Uterus (tissue), 2 donors: Measurements from ENCODE around the gene RIMS1.

Source experiments
- POLR2A ChIP-seq, 2 donors: fragments of 450-650 bp; IDR thresholded peaks; one replicate each; pipeline ENCODE4 v1.6.1; 2016; ENCODE audit warnings: antibody characterized with exemption in 2 of 2, mild to moderate bottlenecking in 1 of 2, moderate library complexity in 1 of 2
- TF ChIP-seq, protein P1 (sequence below), 4 experiments: fragments of 200-600 bp in 2 of 4; fragments of 450-650 bp in 2 of 4; sonication (generic) in 2 of 4; IDR thresholded peaks; one replicate each; pipeline ENCODE4 v1.5.1; 2016 to 2019; ENCODE audit warnings: antibody characterized with exemption in 4 of 4, mild to moderate bottlenecking in 2 of 4, moderate library complexity in 1 of 4

DNA sequence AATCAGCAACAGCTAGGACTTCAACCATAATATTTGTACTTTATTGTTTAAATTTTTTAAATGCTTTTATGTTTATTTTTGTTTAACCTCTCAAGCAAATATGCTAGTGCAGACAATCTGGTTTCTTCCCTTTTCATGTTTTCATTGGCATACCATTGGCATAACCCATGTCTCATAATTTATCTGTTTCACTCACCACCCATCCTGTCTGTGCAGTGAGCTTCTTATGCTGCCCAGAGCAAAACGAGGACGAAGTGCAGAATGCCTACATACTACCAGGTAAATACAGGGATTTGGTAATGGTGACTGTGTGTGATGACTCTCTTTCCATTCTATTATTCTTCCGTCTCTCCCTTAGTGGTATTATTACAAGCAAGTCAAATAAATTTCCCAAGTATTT lies 374.1 kb downstream of the RIMS1 start:
- TF ChIP-seq, protein P1, sequence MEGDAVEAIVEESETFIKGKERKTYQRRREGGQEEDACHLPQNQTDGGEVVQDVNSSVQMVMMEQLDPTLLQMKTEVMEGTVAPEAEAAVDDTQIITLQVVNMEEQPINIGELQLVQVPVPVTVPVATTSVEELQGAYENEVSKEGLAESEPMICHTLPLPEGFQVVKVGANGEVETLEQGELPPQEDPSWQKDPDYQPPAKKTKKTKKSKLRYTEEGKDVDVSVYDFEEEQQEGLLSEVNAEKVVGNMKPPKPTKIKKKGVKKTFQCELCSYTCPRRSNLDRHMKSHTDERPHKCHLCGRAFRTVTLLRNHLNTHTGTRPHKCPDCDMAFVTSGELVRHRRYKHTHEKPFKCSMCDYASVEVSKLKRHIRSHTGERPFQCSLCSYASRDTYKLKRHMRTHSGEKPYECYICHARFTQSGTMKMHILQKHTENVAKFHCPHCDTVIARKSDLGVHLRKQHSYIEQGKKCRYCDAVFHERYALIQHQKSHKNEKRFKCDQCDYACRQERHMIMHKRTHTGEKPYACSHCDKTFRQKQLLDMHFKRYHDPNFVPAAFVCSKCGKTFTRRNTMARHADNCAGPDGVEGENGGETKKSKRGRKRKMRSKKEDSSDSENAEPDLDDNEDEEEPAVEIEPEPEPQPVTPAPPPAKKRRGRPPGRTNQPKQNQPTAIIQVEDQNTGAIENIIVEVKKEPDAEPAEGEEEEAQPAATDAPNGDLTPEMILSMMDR (IDR thresholded peaks at IDR 0.05) = no peak
- TF ChIP-seq POLR2A (IDR thresholded peaks at IDR 0.05) = no peak
